Measurements from ENCODE around the gene YWHAQ. TPM values are rescaled to one million over a fixed set of nuclear protein-coding genes. Genes with fewer than 3 reads are reported as not detected.

YWHAQ gene
- total and polyA plus RNA-seq, 3 experiments from 2014 or later = 358 to 565 (median 560) TPM

DNA sequence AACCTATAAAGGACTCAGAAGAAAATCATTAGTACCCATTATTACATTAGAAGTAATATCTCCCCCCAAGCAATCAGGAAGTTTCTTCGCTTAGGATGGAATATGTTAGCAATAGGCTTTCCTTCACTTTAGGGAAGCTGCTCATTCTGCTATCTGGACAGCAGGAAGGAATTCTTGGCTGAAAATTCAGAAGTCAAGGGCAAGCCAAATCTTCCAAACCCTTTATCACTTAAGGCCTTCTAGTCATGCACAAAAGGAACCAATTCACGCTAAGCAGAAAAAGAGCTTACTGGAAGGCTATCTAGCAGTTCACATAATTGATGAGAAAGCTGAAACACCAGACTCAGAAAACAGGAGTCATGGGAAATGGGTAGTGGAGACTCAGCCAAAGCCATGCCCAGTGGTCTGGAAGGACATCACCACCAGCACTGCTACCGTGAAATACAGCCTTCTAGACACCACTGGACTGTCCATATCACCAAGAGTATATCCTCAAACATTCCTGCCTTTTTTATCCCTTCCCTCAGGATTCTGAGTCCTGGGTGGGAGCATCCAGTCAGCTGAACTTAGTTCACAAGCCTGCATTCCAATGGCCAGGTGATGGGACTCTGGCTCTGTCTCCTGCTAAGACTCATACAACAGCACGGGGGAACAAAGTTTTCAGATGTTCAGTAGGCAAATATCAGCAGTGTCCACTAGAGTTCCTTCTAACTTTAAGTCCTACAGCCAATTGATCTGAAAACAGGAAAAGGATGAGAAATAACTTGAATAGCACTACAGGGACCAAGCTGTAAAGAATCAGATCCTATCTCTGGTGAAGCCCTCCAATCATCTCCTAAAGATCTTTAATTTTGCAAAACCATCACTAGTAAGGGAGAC, 60.4 kb downstream of the YWHAQ start:
- no peaks in the 10 kb centered on the region for H3K27me3 Mint-ChIP-seq
- no peak overlapping the region for H3K4me3 Mint-ChIP-seq
- H3K27ac Mint-ChIP-seq = no peak overlapping the region
- no peaks in the 10 kb centered on the region for H3K9me3 Mint-ChIP-seq
- Histone ChIP-seq H3K4me1 (ENCODE audit: insufficient read depth, low read length) (no peaks in the 10 kb centered on the region), H3K27ac (ENCODE audit: low read depth, low read length) (no peak overlapping the region), H3K36me3 (ENCODE audit: insufficient read depth, low read length) (no peaks in the 10 kb centered on the region), H3K4me3 (ENCODE audit: low read length) (no peak overlapping the region), H3K27me3 (ENCODE audit: insufficient read depth, low read length, poor library complexity, severe bottlenecking) (no peaks in the 10 kb centered on the region), H3K9me3 (ENCODE audit: low read length) (no peaks in the 10 kb centered on the region)
- peaks cover 0 to 4% (median 0%) of the 10 kb centered on the region in 3 donors for H3K4me1 Mint-ChIP-seq
- ChIA-PET CTCF (interaction anchor here (1.3 kb wide), 1 partner anchor 15 kb away, joined by 3 read pairs; the partner anchor contains the start of gene ADAM17), POLR2A (no interaction called here)
- H3K36me3 Mint-ChIP-seq = peaks cover 0 to 2% (median 0%) of the 10 kb centered on the region in 3 donors
- no peak for DNase-seq

DNA sequence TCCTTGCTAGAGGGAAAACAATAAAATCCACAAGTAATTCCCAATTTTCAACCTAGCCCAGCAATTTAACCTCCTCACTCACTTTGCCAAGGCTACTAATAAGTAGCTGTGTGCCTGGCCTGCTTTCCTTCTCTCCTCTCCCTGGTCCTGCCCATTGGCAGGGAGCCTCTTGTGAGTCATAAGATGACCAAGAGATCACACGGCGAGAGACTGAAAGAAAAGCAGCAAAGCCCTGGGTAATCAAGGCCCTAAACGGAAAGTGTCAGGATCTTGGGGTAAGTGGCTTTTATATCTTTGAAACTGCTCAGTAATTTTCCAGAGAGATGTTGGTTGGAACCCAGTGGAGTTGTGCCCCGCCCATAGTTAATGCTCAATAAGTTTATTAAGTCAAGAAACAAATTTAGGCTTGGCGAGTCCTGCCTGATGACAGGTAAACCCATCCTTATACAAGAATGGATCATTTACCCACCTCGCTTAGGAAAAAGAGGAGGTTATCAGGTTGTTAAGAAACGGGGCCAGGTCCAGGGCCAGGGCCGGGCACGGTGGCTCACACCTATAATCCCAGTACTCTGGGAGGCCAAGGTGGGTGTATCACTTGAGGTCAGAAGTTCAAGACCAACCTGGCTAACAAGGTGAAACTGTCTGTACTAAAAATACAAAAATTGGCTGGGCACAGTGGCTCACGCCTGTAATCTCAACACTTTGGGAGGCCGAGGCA, 65.2 kb downstream of the YWHAQ start:
- Mint-ChIP-seq H3K9me3 (no peaks in the 10 kb centered on the region), H3K4me3 (no peak overlapping the region), H3K27ac (no peak overlapping the region), H3K4me1 (no peaks in the 10 kb centered on the region), H3K27me3 (no peaks in the 10 kb centered on the region), H3K36me3 (peaks cover 0 to 4% (median 0%) of the 10 kb centered on the region in 3 donors)
- no peaks in the 10 kb centered on the region for H3K4me1 ChIP-seq (ENCODE audit: insufficient read depth, low read length)
- DNase-seq = no peak
- ChIA-PET CTCF (no interaction called here), POLR2A (no interaction called here)
- H3K36me3 ChIP-seq (ENCODE audit: insufficient read depth, low read length) = no peaks in the 10 kb centered on the region
- H3K9me3 ChIP-seq (ENCODE audit: low read length) = no peaks in the 10 kb centered on the region
- no peak overlapping the region for H3K4me3 ChIP-seq (ENCODE audit: low read length)
- no peak overlapping the region for H3K27ac ChIP-seq (ENCODE audit: low read depth, low read length)
- H3K27me3 ChIP-seq (ENCODE audit: insufficient read depth, low read length, poor library complexity, severe bottlenecking) = no peaks in the 10 kb centered on the region

DNA sequence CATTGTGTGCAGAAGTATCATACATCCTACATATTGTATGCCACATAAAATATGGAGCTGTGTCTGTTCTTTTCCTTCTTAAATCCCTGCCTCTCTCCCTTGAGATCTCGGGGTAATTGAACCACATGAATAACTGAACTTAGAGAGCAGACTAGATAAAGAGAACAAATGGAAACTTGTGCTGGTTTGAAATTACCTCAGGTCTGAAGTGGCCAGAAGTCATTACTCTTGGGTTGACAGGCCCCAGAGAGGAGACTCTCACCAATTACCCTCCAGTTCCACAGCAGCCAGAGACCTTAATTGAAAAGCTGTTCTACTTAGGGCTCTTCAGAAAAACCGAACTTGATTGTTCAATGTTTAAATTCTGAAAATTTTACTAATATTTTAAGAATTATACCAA, 70.2 kb downstream of the YWHAQ start:
- H3K4me3 Mint-ChIP-seq = peak overlapping the region in 1 of 7 donors; percentile 14
- CTCF ChIA-PET = no interaction called here

DNA sequence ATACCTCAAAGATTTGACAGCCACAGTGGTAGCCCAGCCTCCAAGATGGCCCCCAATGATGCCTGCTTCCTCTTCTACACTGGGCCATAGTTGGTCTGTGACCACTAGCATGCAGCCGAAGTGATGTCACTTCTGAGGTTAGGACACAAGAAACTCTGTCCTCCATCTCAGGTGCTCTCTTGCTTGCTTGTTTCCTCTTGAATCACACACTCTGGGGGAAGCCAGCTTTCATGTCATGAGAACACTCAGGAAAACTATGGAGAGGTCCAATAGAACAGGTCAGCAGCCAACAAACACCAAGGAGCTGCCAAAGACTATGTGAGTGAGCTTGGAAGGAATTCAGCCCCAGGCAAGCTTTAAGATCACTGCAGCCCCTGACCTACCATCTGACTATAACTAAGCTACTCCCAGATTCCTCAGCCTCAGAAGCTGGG, 71.8 kb downstream of the YWHAQ start:
- Mint-ChIP-seq H3K9me3 (no peaks in the 10 kb centered on the region), H3K4me1 (peaks cover 28 to 36% (median 34%) of the 10 kb centered on the region in 3 donors), H3K4me3 (peak overlapping the region in 4 of 7 donors; percentile 26 to 70 (median 36)), H3K27me3 (no peaks in the 10 kb centered on the region), H3K27ac (peak overlapping the region in 6 of 8 donors; percentile 41 to 82 (median 67)), H3K36me3 (peaks cover 0 to 29% (median 0%) of the 10 kb centered on the region in 3 donors)
- DNase-seq = no peak
- H3K27me3 ChIP-seq (ENCODE audit: insufficient read depth, low read length, poor library complexity, severe bottlenecking) = no peaks in the 10 kb centered on the region
- no peak overlapping the region for H3K4me3 ChIP-seq (ENCODE audit: low read length)
- H3K9me3 ChIP-seq (ENCODE audit: low read length) = no peaks in the 10 kb centered on the region
- peaks cover 18% of the 10 kb centered on the region for H3K4me1 ChIP-seq (ENCODE audit: insufficient read depth, low read length)
- H3K27ac ChIP-seq (ENCODE audit: low read depth, low read length) = no peak overlapping the region
- no peaks in the 10 kb centered on the region for H3K36me3 ChIP-seq (ENCODE audit: insufficient read depth, low read length)
- POLR2A ChIA-PET = interaction anchor here (1.0 kb wide), 1 partner anchor 72 kb away, joined by 3 read pairs; the partner anchor contains the start of gene YWHAQ
- CTCF ChIA-PET = no interaction called here

More for the DNA sequence above, 70.2 kb downstream of the YWHAQ start:
- peak overlapping the region in 2 of 8 donors; percentile 55 to 80 for H3K27ac Mint-ChIP-seq
- Histone ChIP-seq H3K4me1 (ENCODE audit: insufficient read depth, low read length) (peaks cover 7% of the 10 kb centered on the region), H3K27me3 (ENCODE audit: insufficient read depth, low read length, poor library complexity, severe bottlenecking) (no peaks in the 10 kb centered on the region), H3K27ac (ENCODE audit: low read depth, low read length) (no peak overlapping the region), H3K36me3 (ENCODE audit: insufficient read depth, low read length) (no peaks in the 10 kb centered on the region), H3K4me3 (ENCODE audit: low read length) (no peak overlapping the region), H3K9me3 (ENCODE audit: low read length) (no peaks in the 10 kb centered on the region)
- POLR2A ChIA-PET = no interaction called here
- no peaks in the 10 kb centered on the region for H3K27me3 Mint-ChIP-seq
- no peak for DNase-seq
- H3K4me1 Mint-ChIP-seq = peaks cover 14 to 22% (median 19%) of the 10 kb centered on the region in 3 donors
- H3K9me3 Mint-ChIP-seq = no peaks in the 10 kb centered on the region
- peaks cover 0 to 23% (median 0%) of the 10 kb centered on the region in 3 donors for H3K36me3 Mint-ChIP-seq

DNA sequence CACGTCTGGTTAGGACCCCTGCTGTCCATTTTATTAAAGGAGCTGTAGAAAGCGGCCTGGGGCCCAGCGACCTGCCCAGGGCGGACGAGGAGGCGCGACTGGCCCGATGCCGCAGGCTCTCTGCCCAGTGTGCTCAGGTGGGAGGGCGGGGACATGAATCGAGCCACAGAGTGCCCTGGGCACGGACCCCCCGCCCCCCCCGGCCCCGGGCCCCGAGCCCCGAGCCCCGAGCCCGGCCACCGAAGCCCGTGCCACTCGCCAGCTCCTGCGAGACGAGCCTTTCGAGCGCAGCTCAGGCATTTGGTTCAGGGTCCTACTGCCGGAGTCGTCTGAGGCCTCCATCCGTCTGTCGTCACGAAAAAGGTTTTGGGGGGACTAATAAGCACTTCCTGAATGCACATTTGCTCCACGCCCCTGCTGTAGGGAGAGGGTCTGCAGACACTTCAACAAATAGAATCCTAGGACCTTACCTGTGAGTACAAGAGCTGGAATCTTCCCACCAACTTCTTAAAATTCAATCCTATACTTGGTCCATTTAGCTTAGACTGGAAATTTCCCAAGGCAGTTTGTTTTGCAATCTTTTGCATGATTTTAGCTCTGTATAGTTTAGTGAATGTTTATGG, 74.6 kb downstream of the YWHAQ start:
- no peaks in the 10 kb centered on the region for H3K9me3 ChIP-seq (ENCODE audit: low read length)
- peak overlapping the region; percentile 93 to 98 (median 96) for H3K4me3 Mint-ChIP-seq
- no peaks in the 10 kb centered on the region for H3K36me3 ChIP-seq (ENCODE audit: insufficient read depth, low read length)
- CTCF ChIA-PET = interaction anchor here (0.6 to 2.2 kb wide), 21 partner anchors 13 to 492 kb away, joined by 3 to 7 read pairs (median 4); partner anchors contain the start of genes ITGB1BP1, TAF1B and YWHAQ
- H3K4me3 ChIP-seq (ENCODE audit: low read length) = peak overlapping the region; percentile 97
- H3K27me3 ChIP-seq (ENCODE audit: insufficient read depth, low read length, poor library complexity, severe bottlenecking) = no peaks in the 10 kb centered on the region
- peaks cover 47 to 60% (median 59%) of the 10 kb centered on the region in 3 donors for H3K4me1 Mint-ChIP-seq
- H3K27ac ChIP-seq (ENCODE audit: low read depth, low read length) = peak overlapping the region; percentile 95
- H3K9me3 Mint-ChIP-seq = no peaks in the 10 kb centered on the region
- H3K36me3 Mint-ChIP-seq = peaks cover 0 to 30% (median 0%) of the 10 kb centered on the region in 3 donors
- peak in 2 of 5 donors; percentile 38 to 56 for DNase-seq
- H3K4me1 ChIP-seq (ENCODE audit: insufficient read depth, low read length) = peaks cover 43% of the 10 kb centered on the region
- H3K27me3 Mint-ChIP-seq = no peaks in the 10 kb centered on the region
- POLR2A ChIA-PET = interaction anchor here (0.8 to 2.8 kb wide), 11 partner anchors 8 to 287 kb away, joined by 3 to 38 read pairs (median 3); partner anchors contain the start of genes CPSF3, ITGB1BP1, TAF1B and YWHAQ
- H3K27ac Mint-ChIP-seq = peak overlapping the region; percentile 82 to 99 (median 98)

DNA sequence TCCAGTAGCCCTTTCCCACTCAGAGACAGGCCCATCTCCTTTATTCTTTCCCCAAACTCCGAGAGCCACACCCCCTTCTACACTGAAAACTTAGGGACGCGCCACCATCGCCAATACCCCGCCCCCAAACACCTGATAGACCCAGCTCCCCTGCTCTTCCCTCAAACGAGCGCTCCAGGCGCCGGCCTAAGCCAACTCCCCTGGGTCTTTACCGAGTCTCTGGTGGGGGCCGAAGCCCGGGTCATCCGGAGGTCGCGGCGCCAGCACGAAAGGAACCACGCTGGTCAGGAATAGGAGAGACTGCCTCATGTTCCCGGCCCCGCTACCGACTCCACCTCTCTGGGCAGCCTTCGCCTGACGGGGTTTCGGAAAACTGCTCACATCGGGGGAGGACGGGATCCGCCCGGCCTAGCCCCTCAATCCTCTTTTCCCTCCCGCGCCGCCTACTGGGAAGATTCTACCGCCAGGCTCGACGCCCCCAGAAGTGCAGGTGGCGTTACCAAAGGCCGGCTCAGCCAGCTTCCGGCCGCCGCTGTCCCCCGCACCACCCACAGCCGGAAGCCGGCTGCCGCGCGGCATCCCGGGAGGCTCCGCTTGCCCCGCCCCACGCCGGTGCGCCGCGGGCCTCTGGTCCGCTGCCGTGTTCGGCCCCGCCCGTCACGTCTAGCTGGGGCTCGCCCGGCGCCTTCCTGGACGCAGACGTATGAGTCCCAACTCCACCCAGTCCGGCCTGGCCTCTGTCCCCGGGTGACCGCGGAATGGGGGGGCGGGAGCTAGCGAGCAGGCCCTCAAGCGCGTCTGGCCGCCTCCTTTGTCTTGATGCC, 75.3 kb downstream of the YWHAQ start, which contains the start of gene ADAM17:
Gene ADAM17, minus strand, starts transcription at position 534 of the 824 bp plus-strand sequence. Its CDS starts 225 bp downstream, at position 309.
- peaks cover 43% of the 10 kb centered on the region for H3K4me1 ChIP-seq (ENCODE audit: insufficient read depth, low read length)
- H3K9me3 Mint-ChIP-seq = no peaks in the 10 kb centered on the region

More for the DNA sequence above, 75.3 kb downstream of the YWHAQ start, which contains the start of gene ADAM17:
- Mint-ChIP-seq H3K4me1 (peaks cover 49 to 64% (median 64%) of the 10 kb centered on the region in 3 donors), H3K27me3 (no peaks in the 10 kb centered on the region), H3K36me3 (peaks cover 0 to 28% (median 0%) of the 10 kb centered on the region in 3 donors), H3K4me3 (peak within 1 kb of the TSS; percentile 93 to 98 (median 96)), H3K27ac (peak within 1 kb of the TSS; percentile 82 to 99 (median 98))
- Histone ChIP-seq H3K27me3 (ENCODE audit: insufficient read depth, low read length, poor library complexity, severe bottlenecking) (no peaks in the 10 kb centered on the region), H3K27ac (ENCODE audit: low read depth, low read length) (peak within 1 kb of the TSS; percentile 95), H3K9me3 (ENCODE audit: low read length) (no peaks in the 10 kb centered on the region), H3K4me3 (ENCODE audit: low read length) (peak within 1 kb of the TSS; percentile 97), H3K36me3 (ENCODE audit: insufficient read depth, low read length) (no peaks in the 10 kb centered on the region)
- ChIA-PET CTCF (interaction anchor here (0.9 to 2.2 kb wide), 19 partner anchors 9 to 492 kb away, joined by 3 to 7 read pairs (median 4); partner anchors contain the start of genes TAF1B and YWHAQ), POLR2A (interaction anchor here (0.5 to 2.8 kb wide), 15 partner anchors 9 to 893 kb away, joined by 3 to 38 read pairs (median 3); partner anchors contain the start of genes CPSF3, ITGB1BP1, ODC1 and TAF1B)
- peak; percentile 80 to 88 (median 83) for DNase-seq

Data from CD8-positive, alpha-beta memory T cell (primary cell).